Measurements from ENCODE around the gene SLC47A2.

The SLC47A2 gene

GRCh38 chr17:19631905-19632304 is 84.5 kb downstream of the SLC47A2 start:
- no peak for DNase-seq

GRCh38 chr17:19630661-19631060 is 85.7 kb downstream of the SLC47A2 start:
- no peak for DNase-seq

- no peak for DNase-seq
These were observed 86.3 kb downstream of the SLC47A2 start for GRCh38 chr17:19630035-19630434.

- no peak for DNase-seq
These were observed 86.9 kb downstream of the SLC47A2 start for GRCh38 chr17:19629449-19629848.

Measured in CD4-positive, alpha-beta T cell treated with Interleukin-1 beta for 1 hour (primary cell).